Left ventricle myocardium inferior (tissue), 1 donor: ENCODE measurements around the gene KIF17. TPM values are rescaled to one million over a fixed set of nuclear protein-coding genes. Genes with fewer than 3 reads are reported as not detected.

Experiments
- DNase-seq: peaks from one replicate; pipeline ENCODE4 v3.0.0-alpha.2; 2020
- H3K27ac ChIP-seq: fragments of 200-600 bp; replicated peaks from 2 replicates; pipeline ENCODE4 v1.8.0; 2021
- H3K27me3 ChIP-seq: fragments of 200-600 bp; 2 replicates; pipeline ENCODE4 v1.8.0; 2021; ENCODE audit warnings: low read depth
- H3K36me3 ChIP-seq: fragments of 200-600 bp; 2 replicates; pipeline ENCODE4 v1.8.0; 2021
- H3K4me1 ChIP-seq: fragments of 200-600 bp; 2 replicates; pipeline ENCODE4 v1.8.0; 2021
- H3K4me3 ChIP-seq: fragments of 200-600 bp; 2 replicates; pipeline ENCODE4 v1.8.0; 2021; ENCODE audit warnings: mild to moderate bottlenecking, moderate library complexity
- H3K9me3 ChIP-seq: fragments of 200-600 bp; replicated peaks from 2 replicates; pipeline ENCODE4 v1.8.0; 2021
- intact Hi-C: fragments of 100-400 bp; cut with micrococcal nuclease; formaldehyde crosslinking; loops from one replicate; pipeline ENCODE4 v1.11.0; 2022
- total RNA-seq: library from RNA; stranded (reverse); fragmentation: NEBNext Ultra II Directional; extraction: Animal tissue kit (Norgen Biotek cat#: 25700); gene quantifications from one replicate; pipeline ENCODE4 v1.2.1, GENCODE V29; 2021
- TF ChIP-seq, protein P1 (sequence below): fragments of 200-600 bp; IDR thresholded peaks from 2 replicates; pipeline ENCODE4 v1.8.0; 2021; ENCODE audit warnings: antibody characterized with exemption, mild to moderate bottlenecking, borderline replicate concordance
- donor health status: DM: no; HTN: yes; CAD: no; lungs with severe emphysema.

Gene KIF17
- total RNA-seq, 1 donor from 2014 or later = 4.6 TPM

DNA sequence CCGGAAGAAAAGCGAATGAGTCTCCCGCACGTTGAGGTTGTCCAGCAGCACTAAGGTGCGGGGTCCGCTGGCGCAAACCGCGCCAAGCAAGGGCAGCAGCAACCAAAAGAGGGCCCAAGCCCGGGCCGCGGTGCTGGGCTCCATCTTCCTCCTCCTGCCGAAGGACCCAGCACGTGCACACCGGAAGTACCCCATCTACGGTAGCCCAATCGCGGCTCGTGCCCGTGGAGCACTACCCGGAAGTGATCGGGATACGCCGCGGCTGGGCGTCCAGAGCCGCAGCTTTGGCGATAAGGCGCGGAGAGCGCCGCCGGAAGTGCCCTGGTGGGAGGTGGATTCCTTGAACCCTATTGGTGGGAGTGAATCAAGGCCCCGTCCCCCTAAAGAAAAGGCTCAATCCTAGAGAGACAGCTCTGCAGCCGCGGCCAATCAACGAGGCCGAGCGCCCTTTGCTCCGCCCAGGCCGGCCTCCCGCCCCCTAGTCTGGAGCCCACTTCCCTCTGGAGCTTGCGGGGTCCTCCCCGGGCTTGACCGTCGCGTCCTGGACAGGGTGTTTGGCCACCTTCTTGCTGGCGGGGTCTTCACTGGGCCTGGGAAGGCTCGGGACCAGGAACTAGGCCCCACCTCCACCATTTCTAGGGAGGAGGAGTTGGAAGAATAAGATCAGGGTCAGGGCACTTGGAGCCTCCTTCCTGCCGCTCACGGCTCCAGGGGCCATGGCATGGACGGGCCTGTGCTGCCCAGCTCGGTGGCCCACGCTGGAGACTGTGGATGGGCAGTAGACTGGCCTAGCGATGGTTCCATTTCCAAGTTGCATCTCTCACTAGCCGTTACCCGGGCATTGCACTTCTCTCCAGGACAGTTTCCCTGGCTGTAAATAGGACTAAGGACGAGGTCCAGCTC is 56.3 kb downstream of the KIF17 start, which contains the start of gene DDOST:
DDOST (minus strand) TSS at position 163 of the 903 bp plus-strand sequence; CDS start at position 144, 19 bp downstream.
- peak within 1 kb of the TSS; percentile 94 for H3K27ac ChIP-seq
- H3K4me3 ChIP-seq = peak within 1 kb of the TSS; percentile 86
- TF ChIP-seq, protein P1, sequence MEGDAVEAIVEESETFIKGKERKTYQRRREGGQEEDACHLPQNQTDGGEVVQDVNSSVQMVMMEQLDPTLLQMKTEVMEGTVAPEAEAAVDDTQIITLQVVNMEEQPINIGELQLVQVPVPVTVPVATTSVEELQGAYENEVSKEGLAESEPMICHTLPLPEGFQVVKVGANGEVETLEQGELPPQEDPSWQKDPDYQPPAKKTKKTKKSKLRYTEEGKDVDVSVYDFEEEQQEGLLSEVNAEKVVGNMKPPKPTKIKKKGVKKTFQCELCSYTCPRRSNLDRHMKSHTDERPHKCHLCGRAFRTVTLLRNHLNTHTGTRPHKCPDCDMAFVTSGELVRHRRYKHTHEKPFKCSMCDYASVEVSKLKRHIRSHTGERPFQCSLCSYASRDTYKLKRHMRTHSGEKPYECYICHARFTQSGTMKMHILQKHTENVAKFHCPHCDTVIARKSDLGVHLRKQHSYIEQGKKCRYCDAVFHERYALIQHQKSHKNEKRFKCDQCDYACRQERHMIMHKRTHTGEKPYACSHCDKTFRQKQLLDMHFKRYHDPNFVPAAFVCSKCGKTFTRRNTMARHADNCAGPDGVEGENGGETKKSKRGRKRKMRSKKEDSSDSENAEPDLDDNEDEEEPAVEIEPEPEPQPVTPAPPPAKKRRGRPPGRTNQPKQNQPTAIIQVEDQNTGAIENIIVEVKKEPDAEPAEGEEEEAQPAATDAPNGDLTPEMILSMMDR = peak; percentile 58
- H3K4me1 ChIP-seq = peaks cover 66% of the 10 kb centered on the region
- H3K27me3 ChIP-seq = no peaks in the 10 kb centered on the region
- intact Hi-C loops = no loop called here
- DNase-seq = peak; percentile 94
- no peaks in the 10 kb centered on the region for H3K9me3 ChIP-seq
- H3K36me3 ChIP-seq = peaks cover 19% of the 10 kb centered on the region

DNA sequence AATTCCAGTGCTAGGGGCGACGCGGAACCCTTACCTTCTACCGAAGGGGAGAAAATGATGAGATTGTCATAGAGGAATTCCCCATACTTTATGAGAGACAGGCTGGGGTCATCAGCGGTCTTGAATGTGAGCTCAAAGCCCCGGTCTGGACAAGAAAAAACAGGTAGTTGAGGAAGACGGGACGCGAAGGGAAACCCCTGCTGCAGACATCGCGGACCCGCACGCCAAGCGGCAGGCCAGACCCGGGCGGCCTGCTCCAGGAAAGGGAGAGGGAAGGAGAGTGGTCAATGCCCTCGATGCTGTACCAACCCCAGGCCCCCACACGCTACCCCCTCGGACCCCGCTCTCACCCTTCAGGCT is 57.0 kb downstream of the KIF17 start:
- Histone ChIP-seq H3K36me3 (peaks cover 25% of the 10 kb centered on the region), H3K27ac (peak overlapping the region; percentile 94), H3K27me3 (no peaks in the 10 kb centered on the region), H3K9me3 (no peaks in the 10 kb centered on the region), H3K4me3 (peak overlapping the region; percentile 86), H3K4me1 (peaks cover 72% of the 10 kb centered on the region)
- no peak for DNase-seq
- intact Hi-C loops = no loop called here
- TF ChIP-seq, protein P1 = no peak

DNA sequence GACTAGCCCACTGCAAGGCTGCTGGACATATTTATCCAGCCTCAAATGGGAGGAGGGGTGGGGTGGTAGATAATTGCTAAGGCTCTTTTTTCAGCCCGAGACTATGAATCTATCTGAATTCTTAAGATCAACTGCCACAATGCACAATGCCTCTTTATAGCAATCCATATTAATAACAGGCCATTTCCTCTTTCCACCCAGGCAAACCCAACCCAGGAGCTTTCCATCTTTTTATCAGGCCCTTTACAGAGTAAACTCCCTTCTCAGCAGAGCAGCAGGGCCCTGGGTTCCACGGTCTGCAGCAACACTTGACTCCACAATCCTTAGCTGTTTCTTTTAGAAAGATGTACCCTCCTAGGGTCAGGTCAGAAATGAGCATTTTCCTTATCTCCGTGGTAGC is 57.4 kb downstream of the KIF17 start:
- peak overlapping the region; percentile 86 for H3K4me3 ChIP-seq
- H3K9me3 ChIP-seq = no peaks in the 10 kb centered on the region
- intact Hi-C loops = no loop called here
- H3K36me3 ChIP-seq = peaks cover 29% of the 10 kb centered on the region
- TF ChIP-seq, protein P1 = no peak
- H3K4me1 ChIP-seq = peaks cover 71% of the 10 kb centered on the region
- DNase-seq = no peak
- peak overlapping the region; percentile 94 for H3K27ac ChIP-seq
- no peaks in the 10 kb centered on the region for H3K27me3 ChIP-seq

DNA sequence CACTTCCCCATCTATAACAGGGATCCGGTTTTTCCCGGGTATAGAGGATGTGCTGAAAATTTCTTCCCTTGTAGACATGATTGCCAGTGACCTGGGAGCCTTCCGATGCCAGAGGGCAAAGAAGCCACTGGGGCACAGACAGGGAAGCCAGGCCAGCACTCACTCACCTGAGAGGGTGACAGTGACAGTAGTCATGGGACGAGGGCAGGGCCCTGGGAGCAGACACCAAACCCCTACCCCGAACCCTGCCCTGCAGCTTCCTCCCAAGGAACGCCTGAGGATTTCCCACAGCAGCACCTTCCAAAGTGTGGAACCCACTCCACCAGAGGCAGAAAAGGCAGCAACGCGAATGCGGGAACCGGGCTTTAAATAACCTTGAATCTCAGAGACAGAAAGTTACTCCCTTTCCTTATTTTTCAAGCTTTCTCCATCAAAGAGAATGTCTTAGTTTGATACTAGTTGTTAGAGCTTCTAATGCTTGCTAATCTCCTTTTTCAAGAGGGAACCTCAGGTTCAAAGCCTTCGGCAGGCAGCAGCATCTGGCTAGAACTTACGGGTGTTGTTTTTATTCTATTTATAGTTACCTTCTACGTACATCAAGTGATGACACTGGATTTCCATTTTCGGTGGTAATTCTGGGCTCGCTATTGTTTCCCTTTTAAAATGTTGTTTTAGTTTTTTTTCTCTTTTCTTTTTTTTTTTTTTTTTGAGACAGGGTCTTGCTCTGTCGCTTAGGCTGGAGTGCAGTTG is 59.5 kb downstream of the KIF17 start:
- peak overlapping the region; percentile 68 for H3K27ac ChIP-seq
- peak overlapping the region; percentile 24 for H3K4me3 ChIP-seq
- H3K9me3 ChIP-seq = no peaks in the 10 kb centered on the region
- H3K4me1 ChIP-seq = peaks cover 81% of the 10 kb centered on the region
- intact Hi-C loops = no loop called here
- TF ChIP-seq, protein P1 = no peak
- H3K36me3 ChIP-seq = peaks cover 50% of the 10 kb centered on the region
- DNase-seq = no peak
- H3K27me3 ChIP-seq = no peaks in the 10 kb centered on the region

DNA sequence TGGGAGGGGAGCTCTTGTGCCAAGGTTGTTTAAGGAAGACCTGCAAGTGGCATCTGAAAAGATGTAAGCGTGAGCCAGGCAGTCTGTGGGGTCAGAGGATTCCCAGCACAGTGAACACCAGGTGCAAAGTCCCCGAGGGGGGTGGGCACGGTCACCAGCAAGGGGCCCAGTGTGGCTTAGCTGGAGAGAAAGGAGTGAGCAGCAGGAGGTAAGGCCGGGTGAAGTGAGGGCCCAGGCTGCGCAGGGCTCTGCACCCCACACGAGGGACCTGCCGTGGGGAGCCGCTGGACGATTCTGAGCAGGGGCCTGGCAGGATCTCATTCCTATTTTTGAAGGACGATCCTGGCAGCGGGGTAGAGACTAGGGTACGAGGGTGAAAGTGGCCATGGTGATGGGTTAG is 60.8 kb downstream of the KIF17 start:
- Histone ChIP-seq H3K27me3 (no peaks in the 10 kb centered on the region), H3K4me3 (no peak overlapping the region), H3K36me3 (peaks cover 63% of the 10 kb centered on the region), H3K9me3 (no peaks in the 10 kb centered on the region), H3K4me1 (peaks cover 75% of the 10 kb centered on the region), H3K27ac (no peak overlapping the region)
- no peak for DNase-seq
- intact Hi-C loops = no loop called here
- TF ChIP-seq, protein P1 = no peak
